Astrocyte (in vitro differentiated cells and primary cell): Measurements from ENCODE around the gene PKDCC. TPM values are rescaled to one million over a fixed set of nuclear protein-coding genes. Genes with fewer than 3 reads are reported as not detected.

Experiments
- DNase-seq: peaks from one replicate; pipeline ENCODE4 v3.0.0-alpha.2; 2010; ENCODE audit warnings: low read depth
- FAIRE-seq: peaks from 2 replicates; lab custom pipeline; 2011; peaks lifted over from hg19 to GRCh38; lab: Jason Lieb, UNC
- H2AFZ ChIP-seq: 2 replicates; pipeline ENCODE4 v1.6.0; 2012; ENCODE audit warnings: low read depth, low read length, inconsistent platforms
- H3K27ac ChIP-seq: 2 replicates; pipeline ENCODE4 v1.5.1; 2011; ENCODE audit warnings: low read depth, low read length, inconsistent platforms
- H3K27me3 ChIP-seq: 2 replicates; pipeline ENCODE4 v1.6.0; 2011; ENCODE audit warnings: low read length, inconsistent platforms; ENCODE audit not compliant: insufficient read depth
- H3K36me3 ChIP-seq: 2 replicates; pipeline ENCODE4 v1.5.1; 2011; ENCODE audit warnings: low read length, inconsistent platforms; ENCODE audit not compliant: insufficient read depth
- H3K4me1 ChIP-seq: 2 replicates; pipeline ENCODE4 v1.5.1; 2011; ENCODE audit warnings: low read length, inconsistent platforms; ENCODE audit not compliant: insufficient read depth
- H3K4me2 ChIP-seq: 2 replicates; pipeline ENCODE4 v1.6.0; 2012; ENCODE audit warnings: low read length, inconsistent platforms
- H3K4me3 ChIP-seq: 2 replicates; pipeline ENCODE4 v1.5.1; 2011; ENCODE audit warnings: low read depth, mild to moderate bottlenecking, low read length, inconsistent platforms; ENCODE audit not compliant: insufficient read depth
- H3K79me2 ChIP-seq: 2 replicates; pipeline ENCODE4 v1.6.0; 2012; ENCODE audit warnings: mild to moderate bottlenecking, low read length, inconsistent platforms; ENCODE audit not compliant: insufficient read depth
- H3K9ac ChIP-seq: 2 replicates; pipeline ENCODE4 v1.6.0; 2012; ENCODE audit warnings: mild to moderate bottlenecking, low read length, inconsistent platforms
- H3K9me3 ChIP-seq: 2 replicates; pipeline ENCODE4 v1.5.1; 2012; ENCODE audit warnings: low read depth, mild to moderate bottlenecking, low read length, inconsistent platforms; ENCODE audit not compliant: insufficient read depth
- H4K20me1 ChIP-seq: 2 replicates; pipeline ENCODE4 v1.6.0; 2012; ENCODE audit warnings: low read length, inconsistent platforms; ENCODE audit not compliant: insufficient read depth
- H3K27ac Mint-ChIP-seq: one replicate; pipeline ENCODE4 v1.8.0; 2021; ENCODE audit warnings: mild to moderate bottlenecking, mixed read lengths; ENCODE audit not compliant: unreplicated experiment
- H3K27me3 Mint-ChIP-seq: one replicate; pipeline ENCODE4 v1.8.0; 2021; ENCODE audit warnings: low read depth, mixed read lengths; ENCODE audit not compliant: unreplicated experiment
- H3K36me3 Mint-ChIP-seq: one replicate; pipeline ENCODE4 v1.8.0; 2021; ENCODE audit warnings: low read depth, mixed read lengths; ENCODE audit not compliant: unreplicated experiment
- H3K4me1 Mint-ChIP-seq: one replicate; pipeline ENCODE4 v1.8.0; 2021; ENCODE audit warnings: low read depth, mixed read lengths; ENCODE audit not compliant: unreplicated experiment
- H3K4me3 Mint-ChIP-seq: one replicate; pipeline ENCODE4 v1.8.0; 2021; ENCODE audit warnings: mild to moderate bottlenecking, moderate library complexity, mixed read lengths; ENCODE audit not compliant: unreplicated experiment
- H3K9me3 Mint-ChIP-seq: one replicate; pipeline ENCODE4 v1.8.0; 2021; ENCODE audit warnings: mild to moderate bottlenecking, mixed read lengths; ENCODE audit not compliant: unreplicated experiment
- EZH2 ChIP-seq: IDR thresholded peaks from 2 replicates; pipeline ENCODE4 v1.6.1; 2012; ENCODE audit warnings: mild to moderate bottlenecking, low read length, inconsistent platforms; ENCODE audit not compliant: insufficient read depth
- total RNA-seq: library from RNA; stranded (reverse); gene quantifications from 2 replicates; pipeline ENCODE4 v1.2.1, GENCODE V29; 2021
- TF ChIP-seq, protein P1 (sequence below): IDR thresholded peaks from 2 replicates; pipeline ENCODE4 v1.5.1; 2011; ENCODE audit warnings: low read depth, mild to moderate bottlenecking, inconsistent platforms, low read length, moderate library complexity; ENCODE audit not compliant: insufficient read depth

PKDCC gene
- total RNA-seq, 1 donor from 2014 or later: 6.9 TPM

DNA sequence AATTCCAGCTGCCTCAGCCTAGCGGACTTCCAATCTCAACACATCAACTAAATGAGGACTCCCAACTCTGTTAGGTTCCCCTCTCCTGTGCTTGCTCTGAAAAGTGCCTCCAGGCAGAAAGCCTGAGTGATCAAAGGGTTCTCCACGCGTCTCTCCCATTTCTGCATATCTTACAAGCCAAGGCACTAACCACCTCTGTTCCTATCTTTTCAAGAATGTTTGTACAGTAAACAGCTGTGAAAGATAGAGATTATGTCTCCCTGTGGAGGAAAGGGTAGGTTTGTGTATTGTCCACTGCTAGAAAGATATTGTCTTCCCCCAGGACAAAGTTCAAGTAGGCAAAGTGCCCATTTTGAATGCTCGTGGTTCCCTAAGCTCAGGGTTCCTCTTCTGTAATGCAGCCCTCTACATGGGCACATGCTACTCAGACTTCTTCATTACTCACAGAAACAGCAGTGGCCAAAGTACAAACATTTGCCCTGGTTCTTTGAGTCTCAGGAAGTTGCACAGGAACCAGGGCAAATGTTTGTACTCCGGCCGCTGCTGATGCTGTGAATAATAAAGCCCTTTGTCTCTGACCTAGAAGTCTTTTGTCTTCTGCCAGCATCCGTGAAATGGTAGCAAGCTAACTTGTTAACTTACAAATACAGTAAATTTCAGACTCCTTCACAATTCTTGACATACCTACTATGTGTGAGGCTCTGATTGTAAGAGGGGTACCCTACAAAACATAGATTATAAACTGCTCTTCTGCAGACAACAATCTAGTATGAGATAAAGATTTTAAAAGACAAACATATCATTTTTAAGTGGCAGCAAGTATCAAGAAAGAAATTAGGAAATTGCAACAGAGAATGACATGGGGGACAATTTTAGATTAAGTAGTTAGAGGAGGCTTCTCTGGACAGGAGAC lies 44.5 kb downstream of the PKDCC start:
- H3K4me3 ChIP-seq: no peak overlapping the region
- H4K20me1 ChIP-seq: no peaks in the 10 kb centered on the region
- H3K4me2 ChIP-seq: no peak overlapping the region
- Mint-ChIP-seq H3K27me3 (peaks cover 2% of the 10 kb centered on the region), H3K36me3 (no peaks in the 10 kb centered on the region), H3K9me3 (no peaks in the 10 kb centered on the region), H3K4me3 (no peak overlapping the region), H3K4me1 (peaks cover 6% of the 10 kb centered on the region), H3K27ac (no peak overlapping the region)
- no peaks in the 10 kb centered on the region for H3K4me1 ChIP-seq
- H3K36me3 ChIP-seq: no peaks in the 10 kb centered on the region
- DNase-seq (peak; percentile 18), FAIRE-seq (no peak)
- H3K27me3 ChIP-seq: no peaks in the 10 kb centered on the region
- no peaks in the 10 kb centered on the region for H3K79me2 ChIP-seq
- H3K27ac ChIP-seq: no peak overlapping the region
- TF ChIP-seq EZH2: no peak
- TF ChIP-seq, protein P1, sequence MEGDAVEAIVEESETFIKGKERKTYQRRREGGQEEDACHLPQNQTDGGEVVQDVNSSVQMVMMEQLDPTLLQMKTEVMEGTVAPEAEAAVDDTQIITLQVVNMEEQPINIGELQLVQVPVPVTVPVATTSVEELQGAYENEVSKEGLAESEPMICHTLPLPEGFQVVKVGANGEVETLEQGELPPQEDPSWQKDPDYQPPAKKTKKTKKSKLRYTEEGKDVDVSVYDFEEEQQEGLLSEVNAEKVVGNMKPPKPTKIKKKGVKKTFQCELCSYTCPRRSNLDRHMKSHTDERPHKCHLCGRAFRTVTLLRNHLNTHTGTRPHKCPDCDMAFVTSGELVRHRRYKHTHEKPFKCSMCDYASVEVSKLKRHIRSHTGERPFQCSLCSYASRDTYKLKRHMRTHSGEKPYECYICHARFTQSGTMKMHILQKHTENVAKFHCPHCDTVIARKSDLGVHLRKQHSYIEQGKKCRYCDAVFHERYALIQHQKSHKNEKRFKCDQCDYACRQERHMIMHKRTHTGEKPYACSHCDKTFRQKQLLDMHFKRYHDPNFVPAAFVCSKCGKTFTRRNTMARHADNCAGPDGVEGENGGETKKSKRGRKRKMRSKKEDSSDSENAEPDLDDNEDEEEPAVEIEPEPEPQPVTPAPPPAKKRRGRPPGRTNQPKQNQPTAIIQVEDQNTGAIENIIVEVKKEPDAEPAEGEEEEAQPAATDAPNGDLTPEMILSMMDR: no peak
- H3K9ac ChIP-seq: no peak overlapping the region
- H2AFZ ChIP-seq: no peak overlapping the region
- no peaks in the 10 kb centered on the region for H3K9me3 ChIP-seq

DNA sequence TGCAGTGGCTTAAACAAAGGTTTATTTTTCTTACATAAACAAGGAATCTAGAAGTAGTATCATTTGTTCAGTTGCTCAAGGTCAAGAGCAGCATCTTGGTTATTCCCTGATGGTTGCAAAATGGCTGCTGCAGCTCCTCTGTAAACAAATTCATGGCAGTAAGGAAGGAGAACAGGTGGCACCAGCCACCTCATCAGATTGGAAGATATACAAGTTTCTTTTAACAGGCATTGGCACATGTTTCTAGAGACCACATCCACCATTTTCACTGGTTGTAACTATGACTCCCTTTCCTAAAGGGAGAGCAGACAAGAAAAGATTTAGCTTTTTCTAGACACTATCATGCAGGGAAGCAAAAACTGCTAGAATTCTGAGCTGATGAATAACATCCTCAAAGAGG lies 46.3 kb downstream of the PKDCC start:
- Histone ChIP-seq H3K27ac (no peak overlapping the region), H4K20me1 (no peaks in the 10 kb centered on the region), H3K4me2 (no peak overlapping the region), H3K9ac (no peak overlapping the region), H3K4me1 (no peaks in the 10 kb centered on the region), H3K4me3 (no peak overlapping the region), H3K9me3 (no peaks in the 10 kb centered on the region), H3K36me3 (no peaks in the 10 kb centered on the region), H3K79me2 (no peaks in the 10 kb centered on the region), H3K27me3 (no peaks in the 10 kb centered on the region), H2AFZ (no peak overlapping the region)
- DNase-seq: no peak
- no peak overlapping the region for H3K27ac Mint-ChIP-seq
- no peaks in the 10 kb centered on the region for H3K36me3 Mint-ChIP-seq
- no peak for FAIRE-seq
- TF ChIP-seq, protein P1: no peak
- TF ChIP-seq EZH2: no peak
- H3K9me3 Mint-ChIP-seq: no peaks in the 10 kb centered on the region
- H3K4me3 Mint-ChIP-seq: no peak overlapping the region
- peaks cover 2% of the 10 kb centered on the region for H3K27me3 Mint-ChIP-seq
- H3K4me1 Mint-ChIP-seq: peaks cover 7% of the 10 kb centered on the region

DNA sequence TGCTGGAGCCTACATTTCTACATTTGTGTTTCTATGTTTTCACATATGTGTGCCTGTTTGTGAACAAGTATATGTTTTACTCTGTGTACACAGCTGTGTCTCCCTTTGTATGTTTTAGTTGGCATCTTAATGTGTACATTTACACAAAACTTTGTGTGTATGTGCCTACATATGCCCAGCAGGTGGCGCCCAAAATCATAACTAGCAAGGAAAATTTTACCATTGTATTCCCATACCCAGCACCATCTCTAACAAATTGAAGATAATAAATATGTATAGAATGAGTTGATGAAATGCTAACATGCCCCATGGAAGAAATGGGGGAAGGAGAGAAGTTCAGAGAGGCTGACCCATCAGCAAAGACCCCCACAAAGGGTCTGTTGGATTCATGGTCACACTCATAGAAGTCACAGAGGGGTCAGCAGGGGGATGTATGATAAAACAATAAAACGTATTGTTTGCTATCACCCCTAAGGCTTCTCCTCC lies 48.1 kb downstream of the PKDCC start:
- H4K20me1 ChIP-seq: no peaks in the 10 kb centered on the region
- no peak overlapping the region for H3K9ac ChIP-seq
- no peaks in the 10 kb centered on the region for H3K36me3 ChIP-seq
- no peaks in the 10 kb centered on the region for H3K9me3 ChIP-seq
- Mint-ChIP-seq H3K36me3 (peaks cover 6% of the 10 kb centered on the region), H3K9me3 (peaks cover 9% of the 10 kb centered on the region), H3K4me3 (no peak overlapping the region), H3K27ac (no peak overlapping the region), H3K27me3 (peaks cover 2% of the 10 kb centered on the region), H3K4me1 (peaks cover 7% of the 10 kb centered on the region)
- peaks cover 3% of the 10 kb centered on the region for H3K4me1 ChIP-seq
- H2AFZ ChIP-seq: no peak overlapping the region
- DNase-seq: peak; percentile 36
- TF ChIP-seq, protein P1: peak; percentile 95
- TF ChIP-seq EZH2: no peak
- H3K4me2 ChIP-seq: no peak overlapping the region
- no peak overlapping the region for H3K27ac ChIP-seq
- H3K79me2 ChIP-seq: no peaks in the 10 kb centered on the region
- no peak for FAIRE-seq
- H3K4me3 ChIP-seq: no peak overlapping the region
- no peaks in the 10 kb centered on the region for H3K27me3 ChIP-seq
